ENCODE measurements around the gene CTSC.

DNA sequence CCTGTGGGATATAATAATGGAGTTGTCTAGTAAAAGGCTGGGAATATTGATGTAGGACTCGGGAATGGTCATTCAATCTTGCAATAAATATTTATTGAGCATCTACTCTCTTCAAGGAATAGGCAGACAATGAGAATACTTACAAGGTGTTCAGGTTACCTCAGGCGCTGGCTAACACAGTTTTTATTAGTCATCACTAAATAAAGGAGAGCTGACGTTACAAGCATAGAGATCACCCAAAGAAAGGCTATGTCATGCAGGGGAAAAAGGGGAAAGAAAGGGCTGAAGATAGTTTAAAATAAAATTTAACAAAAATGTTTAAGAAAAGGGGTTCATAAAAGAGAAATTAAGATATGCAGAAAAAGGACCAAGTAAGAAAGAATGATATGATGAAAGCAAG is 15.8 kb upstream of the CTSC start:
- TF ChIP-seq CTCF (IDR thresholded peaks at IDR 0.05): no peak
- TF ChIP-seq POLR2A (IDR thresholded peaks at IDR 0.05): no peak
